ENCODE data around the gene KCMF1. TPM values are rescaled to one million over a fixed set of nuclear protein-coding genes. Genes with fewer than 3 reads are reported as not detected.

Gene KCMF1
- total RNA-seq, 1 donor from 2014 or later = 96.6 TPM

DNA sequence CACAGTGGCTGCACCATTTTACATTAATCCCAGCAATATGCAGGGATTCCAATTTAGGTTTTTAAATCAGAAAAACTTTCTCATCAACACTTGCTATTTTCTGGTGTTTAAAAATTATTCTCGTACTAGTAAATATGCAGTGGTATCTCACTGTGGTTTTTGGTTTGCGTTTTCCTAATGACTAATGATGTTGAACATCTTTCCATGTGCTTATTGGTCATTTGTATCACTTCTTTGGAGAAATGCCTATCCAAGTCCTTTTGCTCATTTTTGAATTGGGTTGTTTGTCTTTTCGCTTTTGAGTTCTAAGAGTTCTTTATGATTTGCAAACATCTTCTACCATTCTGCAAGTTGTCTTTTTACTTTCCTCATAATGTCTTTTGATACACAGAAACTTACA lies 100.1 kb downstream of the KCMF1 start:
- intact Hi-C loops (cut with micrococcal nuclease) = no loop called here
- DNase-seq (no peak), ATAC-seq (ENCODE audit: low read depth) (no peak)
- H3K4me3 Mint-ChIP-seq = no peak overlapping the region
- no peaks in the 10 kb centered on the region for H3K9me3 Mint-ChIP-seq
- H3K36me3 Mint-ChIP-seq (ENCODE audit: low read depth) = no peaks in the 10 kb centered on the region
- TF ChIP-seq, protein P1, sequence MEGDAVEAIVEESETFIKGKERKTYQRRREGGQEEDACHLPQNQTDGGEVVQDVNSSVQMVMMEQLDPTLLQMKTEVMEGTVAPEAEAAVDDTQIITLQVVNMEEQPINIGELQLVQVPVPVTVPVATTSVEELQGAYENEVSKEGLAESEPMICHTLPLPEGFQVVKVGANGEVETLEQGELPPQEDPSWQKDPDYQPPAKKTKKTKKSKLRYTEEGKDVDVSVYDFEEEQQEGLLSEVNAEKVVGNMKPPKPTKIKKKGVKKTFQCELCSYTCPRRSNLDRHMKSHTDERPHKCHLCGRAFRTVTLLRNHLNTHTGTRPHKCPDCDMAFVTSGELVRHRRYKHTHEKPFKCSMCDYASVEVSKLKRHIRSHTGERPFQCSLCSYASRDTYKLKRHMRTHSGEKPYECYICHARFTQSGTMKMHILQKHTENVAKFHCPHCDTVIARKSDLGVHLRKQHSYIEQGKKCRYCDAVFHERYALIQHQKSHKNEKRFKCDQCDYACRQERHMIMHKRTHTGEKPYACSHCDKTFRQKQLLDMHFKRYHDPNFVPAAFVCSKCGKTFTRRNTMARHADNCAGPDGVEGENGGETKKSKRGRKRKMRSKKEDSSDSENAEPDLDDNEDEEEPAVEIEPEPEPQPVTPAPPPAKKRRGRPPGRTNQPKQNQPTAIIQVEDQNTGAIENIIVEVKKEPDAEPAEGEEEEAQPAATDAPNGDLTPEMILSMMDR (IDR thresholded peaks at IDR 0.05) = no peak
- peaks cover 9% of the 10 kb centered on the region for H3K4me1 Mint-ChIP-seq
- ChIA-PET POLR2A (no interaction called here), CTCF (no interaction called here)
- no peak overlapping the region for H3K27ac Mint-ChIP-seq
- peaks cover 18% of the 10 kb centered on the region for H3K27me3 Mint-ChIP-seq

- Mint-ChIP-seq H3K27ac (no peak overlapping the region), H3K4me1 (peaks cover 11% of the 10 kb centered on the region), H3K36me3 (ENCODE audit: low read depth) (no peaks in the 10 kb centered on the region), H3K4me3 (no peak overlapping the region), H3K9me3 (no peaks in the 10 kb centered on the region), H3K27me3 (peaks cover 11% of the 10 kb centered on the region)
- ChIA-PET CTCF (no interaction called here), POLR2A (no interaction called here)
- TF ChIP-seq, protein P1 (IDR thresholded peaks at IDR 0.05) = no peak
- DNase-seq (no peak), ATAC-seq (ENCODE audit: low read depth) (no peak)
- intact Hi-C loops (cut with micrococcal nuclease) = no loop called here
Observed at GRCh38 chr2:85073033-85073432, 102.1 kb downstream of the KCMF1 start.

GRCh38 chr2:85076618-85077274 lies 105.8 kb downstream of the KCMF1 start:
- Mint-ChIP-seq H3K36me3 (ENCODE audit: low read depth) (peaks cover 2% of the 10 kb centered on the region), H3K9me3 (no peaks in the 10 kb centered on the region), H3K4me3 (no peak overlapping the region), H3K27ac (no peak overlapping the region), H3K27me3 (peaks cover 16% of the 10 kb centered on the region), H3K4me1 (peaks cover 16% of the 10 kb centered on the region)
- intact Hi-C loops (cut with micrococcal nuclease) = no loop called here
- ChIA-PET POLR2A (no interaction called here), CTCF (no interaction called here)
- TF ChIP-seq, protein P1 (IDR thresholded peaks at IDR 0.05) = no peak
- DNase-seq (no peak), ATAC-seq (ENCODE audit: low read depth) (no peak)

- Mint-ChIP-seq H3K4me3 (no peak overlapping the region), H3K9me3 (peaks cover 7% of the 10 kb centered on the region), H3K27me3 (peaks cover 16% of the 10 kb centered on the region), H3K36me3 (ENCODE audit: low read depth) (peaks cover 2% of the 10 kb centered on the region), H3K4me1 (peaks cover 16% of the 10 kb centered on the region), H3K27ac (no peak overlapping the region)
- DNase-seq (no peak), ATAC-seq (ENCODE audit: low read depth) (no peak)
- TF ChIP-seq, protein P1 (IDR thresholded peaks at IDR 0.05) = no peak
- POLR2A ChIA-PET = no interaction called here
- CTCF ChIA-PET = interaction anchor here (1.0 kb wide), 1 partner anchor 12 kb away, joined by 6 read pairs; no protein-coding TSS in a partner anchor
- intact Hi-C loops (cut with micrococcal nuclease) = no loop called here
Observed at GRCh38 chr2:85077859-85078419, 107.0 kb downstream of the KCMF1 start.

DNA sequence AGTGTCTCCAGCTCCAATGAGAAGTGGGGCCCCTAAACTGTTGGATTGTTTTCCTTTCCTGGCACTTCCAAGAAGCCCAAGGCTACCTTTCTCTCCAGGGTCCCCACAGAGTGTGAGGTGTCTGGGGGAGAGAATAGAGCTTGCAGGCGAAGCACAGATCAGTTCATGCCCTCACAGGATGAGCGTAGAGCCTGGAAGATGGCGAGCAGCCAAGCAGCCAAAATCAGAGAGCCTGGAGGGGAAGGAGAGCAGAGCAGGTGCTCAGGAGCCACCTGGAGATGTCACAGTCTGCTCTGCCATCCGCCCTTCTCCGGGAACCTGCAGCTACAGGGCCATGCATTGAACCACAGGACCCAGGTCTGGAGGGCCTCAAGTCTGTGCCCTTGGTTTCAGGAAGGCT lies 107.6 kb downstream of the KCMF1 start:
- ATAC-seq (ENCODE audit: low read depth) = no peak

More for the DNA sequence above, 107.6 kb downstream of the KCMF1 start:
- no peak for DNase-seq
- H3K4me1 Mint-ChIP-seq = peaks cover 16% of the 10 kb centered on the region
- ChIA-PET CTCF (interaction anchor here (1.0 kb wide), 1 partner anchor 13 kb away, joined by 6 read pairs; no protein-coding TSS in a partner anchor), POLR2A (no interaction called here)
- H3K27me3 Mint-ChIP-seq = peaks cover 18% of the 10 kb centered on the region
- TF ChIP-seq, protein P1 (IDR thresholded peaks at IDR 0.05) = no peak
- no peak overlapping the region for H3K27ac Mint-ChIP-seq
- H3K36me3 Mint-ChIP-seq (ENCODE audit: low read depth) = peaks cover 2% of the 10 kb centered on the region
- H3K4me3 Mint-ChIP-seq = no peak overlapping the region
- intact Hi-C loops (cut with micrococcal nuclease) = no loop called here
- H3K9me3 Mint-ChIP-seq = peaks cover 8% of the 10 kb centered on the region
